ENCODE results near the gene TUBGCP3.
"Not testable (repeated sequence)": the region's sequence is repeated elsewhere in the genome, so short reads cannot be mapped to it uniquely, and the experiment has no call there.

Gene TUBGCP3

DNA sequence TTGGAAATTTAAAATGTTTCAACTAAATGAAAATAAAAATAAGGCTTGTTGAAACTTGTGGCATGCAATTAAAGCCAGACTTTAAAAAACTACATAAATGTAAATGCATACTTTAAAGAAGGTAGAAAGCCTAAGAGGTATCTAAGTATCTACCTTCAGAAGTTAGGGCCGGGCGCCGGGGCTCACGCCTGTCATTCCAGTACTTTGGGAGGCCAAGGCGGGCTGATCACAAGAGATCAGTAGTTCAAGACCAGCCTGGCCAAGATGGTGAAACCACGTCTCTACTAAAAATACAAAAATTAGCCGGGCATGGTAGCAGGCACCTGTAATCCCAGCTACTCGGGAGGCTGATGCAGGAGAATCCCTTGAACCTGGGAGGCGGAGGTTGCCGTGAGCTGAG lies 42.3 kb upstream of the TUBGCP3 start:
- not testable (repeated sequence) for DNase-seq; H4K5ac ChIP-seq (ENCODE audit: low read length); H3K23ac ChIP-seq (ENCODE audit: low read length); H2AK5ac ChIP-seq (ENCODE audit: low read length); H3K4me3 ChIP-seq (ENCODE audit: low read length); H3K79me2 ChIP-seq (ENCODE audit: control insufficient read depth, insufficient read depth, low read length); H3K4me1 ChIP-seq (ENCODE audit: control insufficient read depth, low read depth, low read length); H3K9ac ChIP-seq (ENCODE audit: low read length); H3K36me3 ChIP-seq (ENCODE audit: control insufficient read depth, insufficient read depth, low read length); H3K4ac ChIP-seq (ENCODE audit: low read depth, low read length); H4K8ac ChIP-seq (ENCODE audit: low read depth, low read length); H3K27ac ChIP-seq (ENCODE audit: low read depth, low read length); H2BK15ac ChIP-seq (replicated peaks; ENCODE audit: low read depth); H2BK5ac ChIP-seq (ENCODE audit: low read length); H3K56ac ChIP-seq (ENCODE audit: low read length); H3K4me2 ChIP-seq (ENCODE audit: low read length); H3K79me1 ChIP-seq (ENCODE audit: low read length); H3K18ac ChIP-seq (ENCODE audit: low read length); H2BK120ac ChIP-seq (ENCODE audit: low read depth, low read length); H3K27me3 ChIP-seq (ENCODE audit: insufficient read depth, low read length, poor library complexity)
- WGBS (ENCODE audit: extremely low coverage, insufficient coverage, low lambda C conversion rate): no CpG with 5 or more reads among the region's 10 CpGs

DNA sequence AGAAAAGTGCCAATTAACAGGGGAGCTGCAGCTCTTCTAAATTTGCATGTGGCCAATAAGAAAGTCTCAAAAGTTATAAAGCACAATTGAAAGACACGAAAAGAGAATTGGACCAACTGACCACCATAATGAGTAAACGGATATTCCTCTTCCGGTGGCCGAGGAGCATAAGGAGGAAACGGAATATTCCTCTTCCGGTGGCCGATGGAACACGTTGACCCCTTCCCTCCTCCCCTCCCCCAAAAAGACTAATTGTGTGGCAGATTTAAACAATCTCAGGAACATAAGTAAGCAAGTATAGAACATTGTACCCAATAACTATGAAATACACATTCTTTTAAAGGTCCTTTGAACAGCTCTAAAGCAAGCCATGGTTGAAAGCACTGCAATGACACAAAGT lies 41.2 kb upstream of the TUBGCP3 start:
- no peaks in the 10 kb centered on the region for H3K79me2 ChIP-seq (ENCODE audit: control insufficient read depth, insufficient read depth, low read length)
- H3K27ac ChIP-seq (ENCODE audit: low read depth, low read length): no peak overlapping the region
- no peak for DNase-seq
- H3K36me3 ChIP-seq (ENCODE audit: control insufficient read depth, insufficient read depth, low read length): no peaks in the 10 kb centered on the region
- no peak overlapping the region for H3K4me3 ChIP-seq (ENCODE audit: low read length)
- H3K27me3 ChIP-seq (ENCODE audit: insufficient read depth, low read length, poor library complexity): no peaks in the 10 kb centered on the region
- no peaks in the 10 kb centered on the region for H3K79me1 ChIP-seq (ENCODE audit: low read length)
- H2AK5ac ChIP-seq (ENCODE audit: low read length): no peak overlapping the region
- no peak overlapping the region for H3K23ac ChIP-seq (ENCODE audit: low read length)
- WGBS (ENCODE audit: extremely low coverage, insufficient coverage, low lambda C conversion rate): no CpG with 5 or more reads among the region's 8 CpGs
- no peak overlapping the region for H3K9ac ChIP-seq (ENCODE audit: low read length)
- H2BK5ac ChIP-seq (ENCODE audit: low read length): no peak overlapping the region
- no peak overlapping the region for H2BK120ac ChIP-seq (ENCODE audit: low read depth, low read length)
- no peak overlapping the region for H4K8ac ChIP-seq (ENCODE audit: low read depth, low read length)
- H3K4ac ChIP-seq (ENCODE audit: low read depth, low read length): no peak overlapping the region
- no peak overlapping the region for H4K5ac ChIP-seq (ENCODE audit: low read length)
- no peak overlapping the region for H3K18ac ChIP-seq (ENCODE audit: low read length)
- H3K56ac ChIP-seq (ENCODE audit: low read length): no peak overlapping the region
- H3K4me2 ChIP-seq (ENCODE audit: low read length): no peak overlapping the region
- H3K4me1 ChIP-seq (ENCODE audit: control insufficient read depth, low read depth, low read length): no peaks in the 10 kb centered on the region
- no peak overlapping the region for H2BK15ac ChIP-seq (replicated peaks; ENCODE audit: low read depth)

DNA sequence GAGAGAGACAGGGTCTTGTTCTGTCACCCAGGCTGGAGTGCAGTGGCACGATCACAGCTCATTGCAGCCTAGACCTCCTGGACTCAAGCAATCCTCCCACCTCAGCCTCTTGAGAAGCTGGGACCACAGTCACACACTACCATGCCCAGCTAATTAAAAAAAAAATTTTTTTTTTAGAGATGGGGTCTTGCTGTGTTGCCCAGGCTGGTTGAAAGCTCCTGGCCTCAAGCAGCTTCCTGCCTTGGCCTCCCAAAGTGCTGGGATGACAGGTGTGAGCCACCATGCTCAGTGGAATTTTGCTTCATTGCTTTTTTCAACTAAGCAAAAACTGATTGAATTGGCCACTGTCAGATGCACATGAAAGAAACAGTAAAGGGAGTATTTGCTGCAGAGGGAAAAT lies 39.7 kb upstream of the TUBGCP3 start:
- H3K27me3 ChIP-seq (ENCODE audit: insufficient read depth, low read length, poor library complexity); H3K56ac ChIP-seq (ENCODE audit: low read length); H4K5ac ChIP-seq (ENCODE audit: low read length); H3K4ac ChIP-seq (ENCODE audit: low read depth, low read length); H2BK15ac ChIP-seq (replicated peaks; ENCODE audit: low read depth); H2AK5ac ChIP-seq (ENCODE audit: low read length); H3K79me2 ChIP-seq (ENCODE audit: control insufficient read depth, insufficient read depth, low read length); H3K4me3 ChIP-seq (ENCODE audit: low read length); H4K8ac ChIP-seq (ENCODE audit: low read depth, low read length); H3K79me1 ChIP-seq (ENCODE audit: low read length); H3K4me2 ChIP-seq (ENCODE audit: low read length); H3K36me3 ChIP-seq (ENCODE audit: control insufficient read depth, insufficient read depth, low read length); H2BK120ac ChIP-seq (ENCODE audit: low read depth, low read length); H3K23ac ChIP-seq (ENCODE audit: low read length); H2BK5ac ChIP-seq (ENCODE audit: low read length); H3K4me1 ChIP-seq (ENCODE audit: control insufficient read depth, low read depth, low read length); H3K27ac ChIP-seq (ENCODE audit: low read depth, low read length); H3K9ac ChIP-seq (ENCODE audit: low read length); DNase-seq; H3K18ac ChIP-seq (ENCODE audit: low read length): not testable (repeated sequence)
- no CpG with 5 or more reads among the region's 1 CpG for WGBS (ENCODE audit: extremely low coverage, insufficient coverage, low lambda C conversion rate)

DNA sequence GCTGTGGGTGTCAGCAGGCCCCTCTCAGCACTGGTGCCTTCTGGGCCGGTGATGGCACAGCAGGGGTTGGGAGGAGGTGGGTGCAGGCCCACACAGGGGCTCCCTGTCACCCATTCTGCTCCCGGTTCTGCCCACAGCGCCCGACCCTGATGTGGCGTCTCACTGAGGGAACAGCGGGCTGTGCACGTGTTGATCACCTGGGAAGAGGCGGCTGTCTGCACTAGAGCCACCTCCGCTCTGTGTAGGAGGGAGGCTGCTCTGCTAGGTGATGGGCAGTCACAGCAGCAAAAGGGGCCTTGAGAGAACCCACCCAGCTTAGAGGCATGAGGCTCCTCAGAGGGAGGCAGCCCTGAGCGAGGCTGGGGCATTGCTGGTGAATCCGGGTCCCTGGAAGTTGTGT lies 39.2 kb upstream of the TUBGCP3 start:
- Histone ChIP-seq H3K27me3 (ENCODE audit: insufficient read depth, low read length, poor library complexity) (no peaks in the 10 kb centered on the region), H2BK5ac (ENCODE audit: low read length) (no peak overlapping the region), H3K4me2 (ENCODE audit: low read length) (no peak overlapping the region), H3K79me2 (ENCODE audit: control insufficient read depth, insufficient read depth, low read length) (no peaks in the 10 kb centered on the region), H4K8ac (ENCODE audit: low read depth, low read length) (no peak overlapping the region), H2AK5ac (ENCODE audit: low read length) (no peak overlapping the region), H3K4me3 (ENCODE audit: low read length) (no peak overlapping the region), H3K36me3 (ENCODE audit: control insufficient read depth, insufficient read depth, low read length) (no peaks in the 10 kb centered on the region), H3K27ac (ENCODE audit: low read depth, low read length) (no peak overlapping the region), H3K23ac (ENCODE audit: low read length) (no peak overlapping the region), H3K56ac (ENCODE audit: low read length) (no peak overlapping the region), H3K4me1 (ENCODE audit: control insufficient read depth, low read depth, low read length) (no peaks in the 10 kb centered on the region), H3K9ac (ENCODE audit: low read length) (no peak overlapping the region), H2BK120ac (ENCODE audit: low read depth, low read length) (no peak overlapping the region), H3K79me1 (ENCODE audit: low read length) (no peaks in the 10 kb centered on the region), H3K4ac (ENCODE audit: low read depth, low read length) (no peak overlapping the region), H2BK15ac (replicated peaks; ENCODE audit: low read depth) (no peak overlapping the region), H3K18ac (ENCODE audit: low read length) (no peak overlapping the region), H4K5ac (ENCODE audit: low read length) (no peak overlapping the region)
- DNase-seq: no peak
- no CpG with 5 or more reads among the region's 11 CpGs for WGBS (ENCODE audit: extremely low coverage, insufficient coverage, low lambda C conversion rate)

DNA sequence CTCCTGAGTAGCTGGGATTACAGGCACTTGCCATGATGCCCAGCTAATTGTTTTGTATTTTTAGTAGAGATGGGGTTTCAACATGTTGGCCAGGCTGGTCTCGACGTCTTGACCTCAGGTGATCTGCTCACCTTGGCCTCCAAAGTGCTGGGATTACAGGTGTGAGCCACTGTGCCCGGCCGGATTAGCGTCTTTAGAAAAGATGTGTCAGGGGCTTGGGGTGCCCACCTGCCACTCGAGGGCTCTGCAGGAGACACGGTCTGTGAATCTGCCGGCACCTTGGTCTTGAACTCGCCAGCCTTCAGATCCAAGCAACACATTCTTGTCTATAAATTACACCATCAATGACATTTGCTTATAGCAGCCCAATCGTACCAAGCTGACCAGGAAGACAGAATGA lies 38.8 kb upstream of the TUBGCP3 start:
- H3K4me1 ChIP-seq (ENCODE audit: control insufficient read depth, low read depth, low read length): no peaks in the 10 kb centered on the region
- H3K27me3 ChIP-seq (ENCODE audit: insufficient read depth, low read length, poor library complexity): no peaks in the 10 kb centered on the region
- H2BK15ac ChIP-seq (replicated peaks; ENCODE audit: low read depth): no peak overlapping the region
- H4K5ac ChIP-seq (ENCODE audit: low read length): no peak overlapping the region
- DNase-seq: no peak
- no peak overlapping the region for H4K8ac ChIP-seq (ENCODE audit: low read depth, low read length)
- H3K36me3 ChIP-seq (ENCODE audit: control insufficient read depth, insufficient read depth, low read length): no peaks in the 10 kb centered on the region
- no peak overlapping the region for H3K23ac ChIP-seq (ENCODE audit: low read length)
- H2AK5ac ChIP-seq (ENCODE audit: low read length): no peak overlapping the region
- H3K79me1 ChIP-seq (ENCODE audit: low read length): no peaks in the 10 kb centered on the region
- no peak overlapping the region for H2BK120ac ChIP-seq (ENCODE audit: low read depth, low read length)
- H3K4me2 ChIP-seq (ENCODE audit: low read length): no peak overlapping the region
- no peak overlapping the region for H3K4ac ChIP-seq (ENCODE audit: low read depth, low read length)
- H3K18ac ChIP-seq (ENCODE audit: low read length): no peak overlapping the region
- H3K27ac ChIP-seq (ENCODE audit: low read depth, low read length): no peak overlapping the region
- no CpG with 5 or more reads among the region's 10 CpGs for WGBS (ENCODE audit: extremely low coverage, insufficient coverage, low lambda C conversion rate)
- no peak overlapping the region for H2BK5ac ChIP-seq (ENCODE audit: low read length)
- no peak overlapping the region for H3K56ac ChIP-seq (ENCODE audit: low read length)
- H3K4me3 ChIP-seq (ENCODE audit: low read length): no peak overlapping the region
- H3K9ac ChIP-seq (ENCODE audit: low read length): no peak overlapping the region
- no peaks in the 10 kb centered on the region for H3K79me2 ChIP-seq (ENCODE audit: control insufficient read depth, insufficient read depth, low read length)

DNA sequence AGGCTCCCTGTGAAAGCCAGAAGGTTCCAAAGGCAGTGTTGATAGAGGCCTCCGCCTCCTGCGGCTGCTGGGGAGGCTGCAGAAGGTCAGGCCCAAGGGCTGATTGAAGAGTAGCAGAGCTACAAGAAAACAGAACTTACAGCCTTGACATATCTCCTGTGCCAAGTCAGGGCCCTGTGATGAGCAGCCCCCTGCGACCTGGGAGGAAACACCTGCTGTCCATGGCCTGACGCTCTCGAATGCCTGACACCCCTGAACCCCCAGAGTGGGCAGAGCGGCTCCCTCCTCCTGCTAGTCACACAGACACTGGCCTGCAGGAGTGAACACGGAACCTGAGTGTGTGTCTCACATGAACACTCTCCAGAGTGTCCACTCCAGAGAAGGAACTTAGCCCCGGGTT lies 38.2 kb upstream of the TUBGCP3 start:
- no peaks in the 10 kb centered on the region for H3K36me3 ChIP-seq (ENCODE audit: control insufficient read depth, insufficient read depth, low read length)
- no peak overlapping the region for H3K4ac ChIP-seq (ENCODE audit: low read depth, low read length)
- WGBS (ENCODE audit: extremely low coverage, insufficient coverage, low lambda C conversion rate): no CpG with 5 or more reads among the region's 8 CpGs
- H4K5ac ChIP-seq (ENCODE audit: low read length): no peak overlapping the region
- H2BK120ac ChIP-seq (ENCODE audit: low read depth, low read length): no peak overlapping the region
- no peaks in the 10 kb centered on the region for H3K27me3 ChIP-seq (ENCODE audit: insufficient read depth, low read length, poor library complexity)
- H3K23ac ChIP-seq (ENCODE audit: low read length): no peak overlapping the region
- no peak overlapping the region for H3K18ac ChIP-seq (ENCODE audit: low read length)
- no peak overlapping the region for H2AK5ac ChIP-seq (ENCODE audit: low read length)
- no peak overlapping the region for H2BK15ac ChIP-seq (replicated peaks; ENCODE audit: low read depth)
- H4K8ac ChIP-seq (ENCODE audit: low read depth, low read length): no peak overlapping the region
- H3K9ac ChIP-seq (ENCODE audit: low read length): no peak overlapping the region
- no peak overlapping the region for H3K56ac ChIP-seq (ENCODE audit: low read length)
- no peaks in the 10 kb centered on the region for H3K4me1 ChIP-seq (ENCODE audit: control insufficient read depth, low read depth, low read length)
- H3K79me1 ChIP-seq (ENCODE audit: low read length): no peaks in the 10 kb centered on the region
- H2BK5ac ChIP-seq (ENCODE audit: low read length): no peak overlapping the region
- H3K4me2 ChIP-seq (ENCODE audit: low read length): no peak overlapping the region
- no peak overlapping the region for H3K4me3 ChIP-seq (ENCODE audit: low read length)
- no peaks in the 10 kb centered on the region for H3K79me2 ChIP-seq (ENCODE audit: control insufficient read depth, insufficient read depth, low read length)
- H3K27ac ChIP-seq (ENCODE audit: low read depth, low read length): no peak overlapping the region
- no peak for DNase-seq

Data from mesendoderm (in vitro differentiated cells).